Fibroblast of villous mesenchyme (primary cell): ENCODE data around the gene PHF2. TPM values are rescaled to one million over a fixed set of nuclear protein-coding genes. Genes with fewer than 3 reads are reported as not detected.

ENCODE experiments used
- DNase-seq: peaks from one replicate; pipeline ENCODE4 v3.0.0-alpha.2; 2010; ENCODE audit warnings: low read depth
- H3K4me3 ChIP-seq: 2 replicates; pipeline ENCODE4 v1.5.1; 2011; ENCODE audit warnings: low read depth, mild to moderate bottlenecking, low read length
- total RNA-seq: library from RNA; depleted of rRNA; stranded (reverse); fragments of >200 nt; gene quantifications from 2 replicates; pipeline ENCODE4 v1.2.3, GENCODE V29; 2012
- TF ChIP-seq, protein P1 (sequence below): IDR thresholded peaks from 2 replicates; pipeline ENCODE4 v1.5.1; 2012; ENCODE audit warnings: low read depth, mild to moderate bottlenecking, low read length; ENCODE audit not compliant: insufficient read depth

The PHF2 gene
- total RNA-seq, 1 donor = 15.5 TPM

DNA sequence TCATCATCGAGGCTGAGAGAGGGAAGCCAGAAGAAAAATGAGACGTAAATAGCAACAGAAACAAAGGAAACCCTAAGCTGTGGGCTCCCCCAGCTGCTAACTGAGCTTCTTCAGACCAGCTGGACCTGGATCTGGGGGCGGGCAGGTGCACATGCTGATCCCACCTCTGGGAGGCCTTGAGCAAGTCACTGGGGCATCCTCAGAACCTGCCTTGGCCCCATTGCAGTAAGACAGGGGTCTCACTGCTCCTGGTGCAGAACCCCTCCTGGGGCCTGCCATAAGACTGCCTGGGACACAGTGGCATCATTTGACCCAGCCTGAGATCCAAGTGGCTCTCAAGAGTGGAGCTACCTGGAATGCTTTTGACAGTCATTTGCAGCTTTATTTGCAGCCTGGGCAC, 77.4 kb downstream of the PHF2 start:
- TF ChIP-seq, protein P1, sequence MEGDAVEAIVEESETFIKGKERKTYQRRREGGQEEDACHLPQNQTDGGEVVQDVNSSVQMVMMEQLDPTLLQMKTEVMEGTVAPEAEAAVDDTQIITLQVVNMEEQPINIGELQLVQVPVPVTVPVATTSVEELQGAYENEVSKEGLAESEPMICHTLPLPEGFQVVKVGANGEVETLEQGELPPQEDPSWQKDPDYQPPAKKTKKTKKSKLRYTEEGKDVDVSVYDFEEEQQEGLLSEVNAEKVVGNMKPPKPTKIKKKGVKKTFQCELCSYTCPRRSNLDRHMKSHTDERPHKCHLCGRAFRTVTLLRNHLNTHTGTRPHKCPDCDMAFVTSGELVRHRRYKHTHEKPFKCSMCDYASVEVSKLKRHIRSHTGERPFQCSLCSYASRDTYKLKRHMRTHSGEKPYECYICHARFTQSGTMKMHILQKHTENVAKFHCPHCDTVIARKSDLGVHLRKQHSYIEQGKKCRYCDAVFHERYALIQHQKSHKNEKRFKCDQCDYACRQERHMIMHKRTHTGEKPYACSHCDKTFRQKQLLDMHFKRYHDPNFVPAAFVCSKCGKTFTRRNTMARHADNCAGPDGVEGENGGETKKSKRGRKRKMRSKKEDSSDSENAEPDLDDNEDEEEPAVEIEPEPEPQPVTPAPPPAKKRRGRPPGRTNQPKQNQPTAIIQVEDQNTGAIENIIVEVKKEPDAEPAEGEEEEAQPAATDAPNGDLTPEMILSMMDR = no peak
- no peak for DNase-seq
- no peak overlapping the region for H3K4me3 ChIP-seq

DNA sequence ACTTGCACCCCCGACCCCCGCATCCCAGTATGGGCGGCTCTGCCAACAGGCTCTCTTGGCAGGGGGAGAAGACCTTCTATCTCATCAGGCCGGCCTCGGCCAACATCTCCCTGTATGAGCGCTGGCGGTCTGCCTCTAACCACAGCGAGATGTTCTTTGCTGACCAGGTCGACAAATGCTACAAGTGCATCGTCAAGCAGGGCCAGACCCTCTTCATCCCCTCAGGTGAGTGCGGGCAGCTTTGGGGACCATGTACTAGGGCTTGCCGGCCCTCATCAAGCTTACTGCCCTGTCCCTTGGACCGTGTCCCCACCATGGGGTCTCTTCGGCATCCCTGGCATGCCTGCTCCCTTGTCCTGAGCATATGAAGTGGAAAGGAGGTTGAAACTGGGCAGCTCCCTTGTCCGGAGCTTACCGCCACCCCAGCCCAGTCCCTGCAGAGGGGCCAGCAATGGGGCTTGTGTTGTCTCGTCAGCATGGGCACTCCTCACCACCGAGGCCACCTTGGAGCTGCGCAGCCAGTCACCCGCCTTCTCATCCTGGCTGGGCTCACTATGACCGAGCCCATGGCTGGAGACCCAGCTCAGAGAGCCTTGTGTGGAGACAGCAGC, 78.1 kb downstream of the PHF2 start:
- DNase-seq = no peak
- H3K4me3 ChIP-seq = no peak overlapping the region
- TF ChIP-seq, protein P1 = no peak

DNA sequence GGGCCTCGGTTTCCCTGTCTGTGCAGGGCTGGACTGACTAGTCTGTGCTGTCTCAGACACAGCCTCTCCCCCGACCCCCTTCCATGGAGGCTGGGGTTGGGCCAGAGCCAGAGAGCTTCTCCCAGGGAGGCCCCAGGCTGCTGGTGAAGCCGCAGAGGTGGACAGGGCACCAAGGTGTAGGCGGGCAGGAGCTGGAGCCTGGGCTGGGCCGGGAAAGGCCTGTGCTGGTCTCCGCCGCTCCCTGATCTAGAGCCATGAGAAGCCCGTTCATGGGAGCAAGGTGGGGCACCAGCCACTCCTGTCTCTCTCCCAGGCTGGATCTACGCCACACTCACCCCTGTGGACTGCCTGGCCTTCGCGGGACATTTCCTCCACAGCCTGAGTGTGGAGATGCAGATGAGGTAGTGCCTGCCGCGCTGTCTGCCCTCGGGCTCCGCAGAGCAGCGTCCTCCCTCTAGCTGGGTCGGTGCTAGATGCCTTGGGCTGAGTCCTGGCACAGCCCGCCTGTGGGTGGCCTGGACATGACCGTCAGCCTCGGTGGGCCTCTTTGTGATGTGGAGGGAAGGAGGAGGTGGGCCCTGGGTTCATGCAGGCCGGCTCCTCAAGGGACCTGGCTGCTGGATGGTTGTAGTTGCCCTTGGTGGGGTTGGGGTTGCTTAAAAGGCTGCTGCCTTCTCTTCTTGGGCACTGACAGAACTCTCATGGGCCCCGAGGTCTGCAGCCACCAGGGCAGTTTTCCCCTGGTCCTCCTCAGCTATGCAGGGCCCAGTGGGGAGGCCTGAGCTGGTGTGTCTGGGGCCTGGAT, 79.4 kb downstream of the PHF2 start:
- no peak for DNase-seq
- H3K4me3 ChIP-seq = no peak overlapping the region
- TF ChIP-seq, protein P1 = no peak

DNA sequence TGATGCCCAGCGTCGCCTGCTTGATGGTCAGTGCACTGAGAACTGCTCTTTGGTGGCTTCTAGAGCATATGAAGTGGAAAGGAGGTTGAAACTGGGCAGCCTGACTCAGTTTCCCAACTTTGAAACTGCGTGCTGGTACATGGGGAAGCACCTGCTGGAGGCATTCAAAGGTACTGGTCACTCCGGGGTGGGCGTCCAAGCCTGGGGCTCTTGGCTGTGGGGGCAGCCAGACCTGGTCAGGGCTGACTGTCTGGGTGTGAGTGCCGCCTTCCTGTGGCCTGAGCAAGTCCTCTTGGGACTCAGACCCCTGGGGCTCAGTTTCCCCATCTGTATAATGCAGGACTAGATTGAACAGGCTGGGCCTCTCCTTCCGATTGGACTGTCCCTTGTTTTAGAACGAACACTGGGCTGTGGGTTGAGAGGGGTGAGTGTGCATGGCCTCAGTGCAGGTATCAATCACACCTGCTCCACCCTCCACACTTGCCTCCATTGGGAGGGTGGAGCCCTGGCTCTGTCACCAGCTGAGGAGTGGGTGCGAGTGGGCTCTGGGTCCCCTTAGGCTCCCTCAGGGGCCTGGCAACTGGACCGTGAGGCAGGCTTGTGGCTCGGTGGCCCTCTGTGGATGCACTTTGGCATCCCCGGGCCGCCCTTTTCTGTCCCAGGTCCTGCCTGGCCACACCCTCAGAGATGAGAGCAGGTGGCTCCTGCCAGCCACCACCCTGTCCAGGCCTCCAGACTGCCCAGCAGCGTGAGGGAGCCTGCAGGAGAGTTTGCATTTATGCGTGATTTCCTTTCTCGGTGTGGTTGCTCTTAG, 80.2 kb downstream of the PHF2 start:
- TF ChIP-seq, protein P1 = no peak
- DNase-seq = no peak
- no peak overlapping the region for H3K4me3 ChIP-seq

DNA sequence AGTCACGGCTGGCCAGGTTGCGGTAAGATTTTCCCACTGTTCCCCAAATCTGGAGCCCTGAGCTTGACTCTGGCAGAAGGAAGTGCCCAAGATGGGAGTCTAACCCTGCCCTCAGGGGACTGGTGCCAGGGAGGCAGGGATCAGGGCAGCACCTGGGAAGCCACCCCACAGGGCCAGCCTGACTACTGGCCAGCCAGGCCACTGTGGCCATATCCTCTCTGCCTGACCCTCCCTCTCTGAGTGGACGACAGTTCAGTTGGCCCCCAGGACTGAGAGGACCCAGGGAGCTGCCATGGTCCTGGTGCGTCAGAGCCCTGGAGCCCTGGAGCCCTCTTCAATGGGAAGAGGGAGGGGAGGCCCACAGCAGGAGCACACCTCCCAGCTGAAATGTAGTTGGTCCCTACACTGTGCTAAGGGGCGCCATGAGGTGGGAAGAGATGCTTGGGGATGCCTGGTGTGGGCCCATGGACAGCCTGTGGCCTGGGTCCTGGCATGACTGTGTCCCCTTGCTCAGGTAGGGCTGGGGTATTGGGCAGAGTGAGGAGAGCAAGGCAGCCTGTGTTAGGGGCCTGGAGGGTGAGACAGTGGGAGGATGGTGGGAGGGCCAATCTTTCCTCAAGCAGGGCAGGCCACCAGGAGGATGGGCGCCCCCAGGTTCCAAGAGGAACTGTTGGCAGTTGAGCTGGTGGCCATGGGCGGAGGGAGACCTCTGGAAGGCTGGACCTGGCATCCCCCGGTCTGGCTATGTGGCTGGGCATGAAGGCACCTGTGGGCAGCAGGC, 81.1 kb downstream of the PHF2 start:
- TF ChIP-seq, protein P1 = no peak
- DNase-seq = no peak

More for the DNA sequence above, 81.1 kb downstream of the PHF2 start:
- no peak overlapping the region for H3K4me3 ChIP-seq
